ENCODE results near the gene CEMIP. TPM values are rescaled to one million over a fixed set of nuclear protein-coding genes. Genes with fewer than 3 reads are reported as not detected.
A peak's percentile ranks its signal among the peaks of the same experiment; 100 is the strongest.

The CEMIP gene
- total RNA-seq, 1 experiment from 2014 or later: 0.07 TPM

- Histone ChIP-seq H3K4me3 (ENCODE audit: low read depth, low read length) (no peak overlapping the region), H3K36me3 (ENCODE audit: control insufficient read depth, insufficient read depth, low read length) (peaks cover 1% of the 10 kb centered on the region; the same call in 1 of the 2 replicates), H3K27me3 (replicated peaks; ENCODE audit: control insufficient read depth, insufficient read depth, low read length) (no peaks in the 10 kb centered on the region), H3K9me3 (no peaks in the 10 kb centered on the region), H3K4me1 (peaks cover 21% of the 10 kb centered on the region)
- Mint-ChIP-seq H3K27me3 (ENCODE audit: insufficient read depth, unreplicated experiment) (no peaks in the 10 kb centered on the region), H3K36me3 (ENCODE audit: insufficient read depth, unreplicated experiment) (peaks cover 7% of the 10 kb centered on the region), H3K27ac (ENCODE audit: unreplicated experiment) (no peak overlapping the region), H3K4me3 (ENCODE audit: unreplicated experiment) (no peak overlapping the region), H3K9me3 (ENCODE audit: unreplicated experiment) (no peaks in the 10 kb centered on the region), H3K4me1 (ENCODE audit: low read depth, unreplicated experiment) (peaks cover 14% of the 10 kb centered on the region)
- intact Hi-C loops (cut with micrococcal nuclease; ENCODE audit: unreplicated experiment): loop anchor here (1.0 kb wide), 1 partner anchor 511 kb away; no protein-coding TSS in a partner anchor
- CTCF ChIA-PET: interaction anchor here (0.9 to 1.9 kb wide), 4 partner anchors 187 to 1142 kb away, joined by 3 to 9 read pairs (median 6); partner anchors contain the start of gene CEMIP
- no TSS peak for BruUV-seq (replicated peaks)
- POLR2A ChIA-PET: interaction anchor here (0.6 kb wide), 1 partner anchor 55 kb away, joined by 3 read pairs; no protein-coding TSS in a partner anchor
- TF ChIP-seq, protein P1, sequence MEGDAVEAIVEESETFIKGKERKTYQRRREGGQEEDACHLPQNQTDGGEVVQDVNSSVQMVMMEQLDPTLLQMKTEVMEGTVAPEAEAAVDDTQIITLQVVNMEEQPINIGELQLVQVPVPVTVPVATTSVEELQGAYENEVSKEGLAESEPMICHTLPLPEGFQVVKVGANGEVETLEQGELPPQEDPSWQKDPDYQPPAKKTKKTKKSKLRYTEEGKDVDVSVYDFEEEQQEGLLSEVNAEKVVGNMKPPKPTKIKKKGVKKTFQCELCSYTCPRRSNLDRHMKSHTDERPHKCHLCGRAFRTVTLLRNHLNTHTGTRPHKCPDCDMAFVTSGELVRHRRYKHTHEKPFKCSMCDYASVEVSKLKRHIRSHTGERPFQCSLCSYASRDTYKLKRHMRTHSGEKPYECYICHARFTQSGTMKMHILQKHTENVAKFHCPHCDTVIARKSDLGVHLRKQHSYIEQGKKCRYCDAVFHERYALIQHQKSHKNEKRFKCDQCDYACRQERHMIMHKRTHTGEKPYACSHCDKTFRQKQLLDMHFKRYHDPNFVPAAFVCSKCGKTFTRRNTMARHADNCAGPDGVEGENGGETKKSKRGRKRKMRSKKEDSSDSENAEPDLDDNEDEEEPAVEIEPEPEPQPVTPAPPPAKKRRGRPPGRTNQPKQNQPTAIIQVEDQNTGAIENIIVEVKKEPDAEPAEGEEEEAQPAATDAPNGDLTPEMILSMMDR (IDR thresholded peaks at IDR 0.05; ENCODE audit: insufficient read depth in 1 of 2, low read depth in 1 of 2, low read length in 1 of 2, severe bottlenecking in 1 of 2, unreplicated experiment in 1 of 2): no peak
- DNase-seq: no peak
Measured at GRCh38 chr15:80966431-80967197, 187.4 kb downstream of the CEMIP start.

DNA sequence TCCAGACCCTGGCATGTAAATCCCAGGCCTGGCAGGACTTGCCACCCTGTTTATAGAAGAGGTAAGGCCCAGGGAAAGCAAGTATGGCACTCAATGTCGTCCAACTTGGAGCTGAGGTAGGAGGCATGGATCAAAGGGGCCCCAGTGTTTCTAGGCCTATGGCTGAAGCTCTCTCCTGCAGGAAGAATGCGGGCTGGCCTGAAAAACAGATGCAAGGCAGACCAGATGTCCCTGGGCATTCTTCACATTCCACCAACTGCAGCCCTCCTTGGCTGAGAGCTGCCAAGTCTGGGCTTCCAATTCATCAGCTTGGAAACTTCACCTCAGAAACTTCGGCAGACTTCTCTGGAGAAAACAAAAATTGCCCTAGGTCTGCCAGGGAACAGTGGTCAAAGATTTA is 188.3 kb downstream of the CEMIP start:
- H3K27me3 Mint-ChIP-seq (ENCODE audit: insufficient read depth, unreplicated experiment): no peaks in the 10 kb centered on the region
- no peaks in the 10 kb centered on the region for H3K27me3 ChIP-seq (replicated peaks; ENCODE audit: control insufficient read depth, insufficient read depth, low read length)
- TF ChIP-seq, protein P1 (IDR thresholded peaks at IDR 0.05; ENCODE audit: insufficient read depth in 1 of 2, low read depth in 1 of 2, low read length in 1 of 2, severe bottlenecking in 1 of 2, unreplicated experiment in 1 of 2): no peak
- peaks cover 7% of the 10 kb centered on the region for H3K36me3 Mint-ChIP-seq (ENCODE audit: insufficient read depth, unreplicated experiment)
- ChIA-PET POLR2A (interaction anchor here (0.7 kb wide), 1 partner anchor 33 kb away, joined by 5 read pairs; the partner anchor contains the start of gene TLNRD1), CTCF (interaction anchor here (0.9 to 1.9 kb wide), 5 partner anchors 10 to 1141 kb away, joined by 3 to 9 read pairs (median 4); partner anchors contain the start of gene CEMIP)
- H3K36me3 ChIP-seq (ENCODE audit: control insufficient read depth, insufficient read depth, low read length): peaks cover 1% of the 10 kb centered on the region; the same call in 1 of the 2 replicates
- intact Hi-C loops (cut with micrococcal nuclease; ENCODE audit: unreplicated experiment): loop anchor here (1.0 kb wide), 1 partner anchor 512 kb away; no protein-coding TSS in a partner anchor
- peaks cover 14% of the 10 kb centered on the region for H3K4me1 Mint-ChIP-seq (ENCODE audit: low read depth, unreplicated experiment)
- H3K9me3 ChIP-seq: no peaks in the 10 kb centered on the region
- peak; percentile 69 to 81 for DNase-seq
- no peak overlapping the region for H3K4me3 ChIP-seq (ENCODE audit: low read depth, low read length)
- H3K27ac Mint-ChIP-seq (ENCODE audit: unreplicated experiment): no peak overlapping the region
- BruUV-seq (replicated peaks): no TSS peak
- H3K4me1 ChIP-seq: peaks cover 21% of the 10 kb centered on the region
- no peaks in the 10 kb centered on the region for H3K9me3 Mint-ChIP-seq (ENCODE audit: unreplicated experiment)
- no peak overlapping the region for H3K4me3 Mint-ChIP-seq (ENCODE audit: unreplicated experiment)

DNA sequence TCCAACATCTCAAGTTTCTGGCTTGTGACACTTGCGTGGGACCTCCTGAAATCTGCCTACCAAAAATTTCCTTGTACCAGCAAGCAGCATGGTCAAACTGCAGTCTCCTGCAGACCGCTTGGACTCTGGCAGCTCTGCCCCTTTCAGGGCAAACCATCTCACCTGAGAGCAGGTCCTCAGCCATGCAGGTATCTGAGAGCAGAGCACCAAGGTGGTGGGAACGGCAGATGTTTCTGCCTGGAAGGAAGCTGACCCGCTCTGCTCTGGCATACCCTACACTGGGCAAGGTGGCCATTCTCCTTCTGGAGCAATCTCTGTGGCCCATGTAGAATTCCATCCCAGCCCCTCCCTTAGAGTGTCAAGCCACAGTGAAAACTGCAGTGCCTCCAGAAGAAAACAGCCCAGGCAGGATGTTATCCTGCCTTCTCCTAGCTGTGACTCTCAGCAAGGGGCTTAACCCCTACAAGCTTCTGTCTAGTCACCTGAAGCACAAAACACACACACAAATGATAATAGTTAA is 188.9 kb downstream of the CEMIP start:
- Histone ChIP-seq H3K9me3 (no peaks in the 10 kb centered on the region), H3K27me3 (replicated peaks; ENCODE audit: control insufficient read depth, insufficient read depth, low read length) (no peaks in the 10 kb centered on the region), H3K4me3 (ENCODE audit: low read depth, low read length) (no peak overlapping the region), H3K4me1 (peaks cover 21% of the 10 kb centered on the region), H3K36me3 (ENCODE audit: control insufficient read depth, insufficient read depth, low read length) (peaks cover 1% of the 10 kb centered on the region; the same call in 1 of the 2 replicates)
- ChIA-PET POLR2A (interaction anchor here (0.7 kb wide), 1 partner anchor 32 kb away, joined by 5 read pairs; the partner anchor contains the start of gene TLNRD1), CTCF (interaction anchor here (0.9 to 1.9 kb wide), 5 partner anchors 11 to 1140 kb away, joined by 3 to 9 read pairs (median 4); partner anchors contain the start of gene CEMIP)
- intact Hi-C loops (cut with micrococcal nuclease; ENCODE audit: unreplicated experiment): loop anchor here (1.0 kb wide), 1 partner anchor 513 kb away; no protein-coding TSS in a partner anchor
- Mint-ChIP-seq H3K27me3 (ENCODE audit: insufficient read depth, unreplicated experiment) (no peaks in the 10 kb centered on the region), H3K4me1 (ENCODE audit: low read depth, unreplicated experiment) (peaks cover 14% of the 10 kb centered on the region), H3K9me3 (ENCODE audit: unreplicated experiment) (no peaks in the 10 kb centered on the region), H3K36me3 (ENCODE audit: insufficient read depth, unreplicated experiment) (peaks cover 7% of the 10 kb centered on the region), H3K4me3 (ENCODE audit: unreplicated experiment) (no peak overlapping the region), H3K27ac (ENCODE audit: unreplicated experiment) (no peak overlapping the region)
- no TSS peak for BruUV-seq (replicated peaks)
- TF ChIP-seq, protein P1 (IDR thresholded peaks at IDR 0.05; ENCODE audit: insufficient read depth in 1 of 2, low read depth in 1 of 2, low read length in 1 of 2, severe bottlenecking in 1 of 2, unreplicated experiment in 1 of 2): no peak
- no peak for DNase-seq
